Measurements from ENCODE around the gene EXOC3. TPM values are rescaled to one million over a fixed set of nuclear protein-coding genes. Genes with fewer than 3 reads are reported as not detected.

Gene EXOC3
- total and polyA plus RNA-seq, 2 of the 8 experiments (the other 6 are each of a cell fraction or from before 2014, with no cell fraction given), result 14.4 to 30.0 TPM

DNA sequence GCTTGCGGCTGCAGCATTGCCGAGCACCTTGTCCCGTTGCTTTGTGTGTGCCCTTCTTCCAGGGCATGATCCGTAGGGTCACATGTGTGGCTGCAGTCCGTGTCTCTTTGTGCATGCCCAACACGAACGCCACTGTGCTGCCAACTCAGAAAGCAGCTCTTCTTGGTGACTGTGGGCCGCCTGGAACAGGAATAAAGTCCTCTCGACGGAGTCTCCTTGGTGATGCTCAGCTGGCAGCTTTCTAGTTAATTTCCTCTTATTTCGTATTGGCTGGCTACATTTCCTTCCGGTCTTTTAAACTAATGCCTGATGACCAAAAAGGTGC, 5.8 kb downstream of the EXOC3 start (continued):
- TF ChIP-seq CTCF (IDR thresholded peaks at IDR 0.05; ENCODE audit: control extremely low read depth in 1 of 3, insufficient read depth in 1 of 3, low read depth in 1 of 3, low read length in 3 of 3), result no peak
